ENCODE results near the gene GAPVD1.

DNA sequence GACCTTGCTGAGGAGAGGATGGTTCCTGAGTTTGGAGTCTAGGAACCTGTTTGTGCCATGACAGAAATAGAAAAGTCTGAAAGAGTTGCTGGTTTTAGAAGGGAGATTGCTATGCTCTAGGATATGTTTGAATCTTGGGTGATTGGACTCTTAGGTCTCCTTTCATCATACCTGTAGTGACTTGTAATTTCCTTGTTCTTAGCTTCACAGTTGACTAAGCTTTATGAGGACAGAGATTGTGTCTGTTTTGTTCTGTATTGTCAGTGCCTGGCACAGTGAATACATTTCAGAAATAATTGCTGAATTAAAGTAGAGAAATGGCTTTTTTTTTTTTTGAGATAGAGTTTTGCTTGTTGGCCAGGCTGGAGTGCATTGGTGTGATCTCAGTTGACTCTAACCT is 31.5 kb downstream of the GAPVD1 start:
- TF ChIP-seq, protein P1, sequence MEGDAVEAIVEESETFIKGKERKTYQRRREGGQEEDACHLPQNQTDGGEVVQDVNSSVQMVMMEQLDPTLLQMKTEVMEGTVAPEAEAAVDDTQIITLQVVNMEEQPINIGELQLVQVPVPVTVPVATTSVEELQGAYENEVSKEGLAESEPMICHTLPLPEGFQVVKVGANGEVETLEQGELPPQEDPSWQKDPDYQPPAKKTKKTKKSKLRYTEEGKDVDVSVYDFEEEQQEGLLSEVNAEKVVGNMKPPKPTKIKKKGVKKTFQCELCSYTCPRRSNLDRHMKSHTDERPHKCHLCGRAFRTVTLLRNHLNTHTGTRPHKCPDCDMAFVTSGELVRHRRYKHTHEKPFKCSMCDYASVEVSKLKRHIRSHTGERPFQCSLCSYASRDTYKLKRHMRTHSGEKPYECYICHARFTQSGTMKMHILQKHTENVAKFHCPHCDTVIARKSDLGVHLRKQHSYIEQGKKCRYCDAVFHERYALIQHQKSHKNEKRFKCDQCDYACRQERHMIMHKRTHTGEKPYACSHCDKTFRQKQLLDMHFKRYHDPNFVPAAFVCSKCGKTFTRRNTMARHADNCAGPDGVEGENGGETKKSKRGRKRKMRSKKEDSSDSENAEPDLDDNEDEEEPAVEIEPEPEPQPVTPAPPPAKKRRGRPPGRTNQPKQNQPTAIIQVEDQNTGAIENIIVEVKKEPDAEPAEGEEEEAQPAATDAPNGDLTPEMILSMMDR (IDR thresholded peaks at IDR 0.05; ENCODE audit: insufficient read depth, low read length) = no peak
- no peak for TF ChIP-seq POLR2AphosphoS5 (IDR thresholded peaks at IDR 0.05; ENCODE audit: low read depth)
- TF ChIP-seq, protein P2, sequence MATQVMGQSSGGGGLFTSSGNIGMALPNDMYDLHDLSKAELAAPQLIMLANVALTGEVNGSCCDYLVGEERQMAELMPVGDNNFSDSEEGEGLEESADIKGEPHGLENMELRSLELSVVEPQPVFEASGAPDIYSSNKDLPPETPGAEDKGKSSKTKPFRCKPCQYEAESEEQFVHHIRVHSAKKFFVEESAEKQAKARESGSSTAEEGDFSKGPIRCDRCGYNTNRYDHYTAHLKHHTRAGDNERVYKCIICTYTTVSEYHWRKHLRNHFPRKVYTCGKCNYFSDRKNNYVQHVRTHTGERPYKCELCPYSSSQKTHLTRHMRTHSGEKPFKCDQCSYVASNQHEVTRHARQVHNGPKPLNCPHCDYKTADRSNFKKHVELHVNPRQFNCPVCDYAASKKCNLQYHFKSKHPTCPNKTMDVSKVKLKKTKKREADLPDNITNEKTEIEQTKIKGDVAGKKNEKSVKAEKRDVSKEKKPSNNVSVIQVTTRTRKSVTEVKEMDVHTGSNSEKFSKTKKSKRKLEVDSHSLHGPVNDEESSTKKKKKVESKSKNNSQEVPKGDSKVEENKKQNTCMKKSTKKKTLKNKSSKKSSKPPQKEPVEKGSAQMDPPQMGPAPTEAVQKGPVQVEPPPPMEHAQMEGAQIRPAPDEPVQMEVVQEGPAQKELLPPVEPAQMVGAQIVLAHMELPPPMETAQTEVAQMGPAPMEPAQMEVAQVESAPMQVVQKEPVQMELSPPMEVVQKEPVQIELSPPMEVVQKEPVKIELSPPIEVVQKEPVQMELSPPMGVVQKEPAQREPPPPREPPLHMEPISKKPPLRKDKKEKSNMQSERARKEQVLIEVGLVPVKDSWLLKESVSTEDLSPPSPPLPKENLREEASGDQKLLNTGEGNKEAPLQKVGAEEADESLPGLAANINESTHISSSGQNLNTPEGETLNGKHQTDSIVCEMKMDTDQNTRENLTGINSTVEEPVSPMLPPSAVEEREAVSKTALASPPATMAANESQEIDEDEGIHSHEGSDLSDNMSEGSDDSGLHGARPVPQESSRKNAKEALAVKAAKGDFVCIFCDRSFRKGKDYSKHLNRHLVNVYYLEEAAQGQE (IDR thresholded peaks at IDR 0.05; ENCODE audit: insufficient replicate concordance, low read depth) = no peak
